IPS-NIHi11 (cell line): ENCODE measurements around the gene IFNLR1.
A peak's percentile ranks its signal among the peaks of the same experiment; 100 is the strongest.

Source experiments
- DNase-seq: peaks from one replicate; pipeline ENCODE4 v3.0.0; 2012; ENCODE audit warnings: mixed read lengths, low spot score

Gene IFNLR1

GRCh38 chr1:24175033-24175755 is 11.9 kb downstream of the IFNLR1 start:
- no peak for DNase-seq

- no peak for DNase-seq
Observed at GRCh38 chr1:24173638-24174575, 13.2 kb downstream of the IFNLR1 start.

GRCh38 chr1:24172598-24172997 is 14.5 kb downstream of the IFNLR1 start:
- no peak for DNase-seq

- no peak for DNase-seq
Observed at GRCh38 chr1:24169286-24169685, 17.8 kb downstream of the IFNLR1 start.

GRCh38 chr1:24168245-24168644 is 18.8 kb downstream of the IFNLR1 start:
- no peak for DNase-seq

- no peak for DNase-seq
Observed at GRCh38 chr1:24167008-24167407, 20.1 kb downstream of the IFNLR1 start.

- DNase-seq = no peak
Observed at GRCh38 chr1:24165500-24165899, 21.6 kb downstream of the IFNLR1 start.

GRCh38 chr1:24164004-24164403 is 23.1 kb downstream of the IFNLR1 start:
- DNase-seq = no peak

GRCh38 chr1:24162201-24162600 is 24.9 kb downstream of the IFNLR1 start:
- DNase-seq = no peak

- no peak for DNase-seq
Observed at GRCh38 chr1:24161270-24161669, 25.8 kb downstream of the IFNLR1 start.

- no peak for DNase-seq
Observed at GRCh38 chr1:24159366-24159765, 27.7 kb downstream of the IFNLR1 start.

GRCh38 chr1:24157918-24158481 is 29.1 kb downstream of the IFNLR1 start:
- peak; percentile 33 for DNase-seq

- DNase-seq = no peak
Observed at GRCh38 chr1:24156542-24157260, 30.4 kb downstream of the IFNLR1 start.

GRCh38 chr1:24155011-24155782 is 31.9 kb downstream of the IFNLR1 start:
- DNase-seq = peak; percentile 53

- no peak for DNase-seq
Observed at GRCh38 chr1:24154215-24154614, 32.9 kb downstream of the IFNLR1 start.

- no peak for DNase-seq
Observed at GRCh38 chr1:24152631-24153494, 34.2 kb downstream of the IFNLR1 start.

- DNase-seq = peak; percentile 76
Observed at GRCh38 chr1:24151175-24151533, 35.9 kb downstream of the IFNLR1 start.

GRCh38 chr1:24150234-24151174 is 36.6 kb downstream of the IFNLR1 start:
- DNase-seq = peak; percentile 92

- no peak for DNase-seq
Observed at GRCh38 chr1:24149866-24150233, 37.2 kb downstream of the IFNLR1 start.
